GM21360 (cell line): ENCODE results near the gene XCR1.

ENCODE experiments used
- ATAC-seq: cut with Tn5 transposase; IDR thresholded peaks from one replicate; pipeline ENCODE4 v1.9.1; 2021; ENCODE audit warnings: mild to moderate bottlenecking, moderate library complexity; ENCODE audit not compliant: unreplicated experiment

Gene XCR1

DNA sequence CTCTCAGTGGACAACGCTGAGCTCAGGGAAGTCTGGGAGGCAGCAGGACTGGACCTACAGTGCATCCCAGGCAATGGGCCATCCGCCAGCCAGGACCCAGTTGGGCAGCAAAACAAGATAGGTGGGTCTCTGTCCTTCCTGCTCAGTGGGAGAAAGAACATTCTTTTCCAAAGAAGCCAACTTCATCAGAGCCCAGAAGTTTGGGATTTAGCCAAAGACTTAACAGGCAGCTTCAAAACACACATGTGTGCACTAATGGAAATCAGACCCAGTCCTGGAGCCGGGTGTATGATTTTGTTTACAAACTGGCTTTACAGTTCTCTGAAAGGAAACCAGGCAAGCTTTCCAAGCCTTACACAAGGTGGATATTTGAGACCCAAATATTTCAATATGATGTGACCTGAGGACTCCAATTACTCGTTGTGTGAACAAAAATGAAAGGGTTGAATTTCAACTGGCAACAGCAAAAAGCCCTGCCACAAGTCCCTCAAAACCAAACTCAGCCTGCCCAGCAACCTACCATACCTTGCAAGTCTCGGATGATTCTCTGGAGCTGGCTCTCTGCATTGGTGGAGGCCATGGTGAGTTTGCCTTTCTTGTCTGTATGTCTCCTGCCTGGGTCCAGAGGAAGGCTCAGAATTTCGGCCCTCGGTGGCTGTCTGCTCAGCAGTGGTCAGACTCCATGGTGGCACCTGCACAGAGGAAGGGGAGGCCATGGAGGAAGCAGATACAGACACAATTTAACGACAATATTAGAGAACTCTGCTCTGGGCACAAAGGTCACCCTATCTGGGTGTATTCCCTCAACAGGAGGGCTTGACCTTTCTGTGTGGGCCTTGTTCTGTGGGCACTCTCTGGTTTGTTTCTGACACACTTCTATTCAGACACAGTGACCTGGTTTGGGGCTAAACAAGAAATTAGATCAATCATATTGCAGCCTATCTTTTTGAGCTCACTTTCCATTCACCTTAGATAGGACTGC is 42.7 kb downstream of the XCR1 start:
- ATAC-seq = no peak

DNA sequence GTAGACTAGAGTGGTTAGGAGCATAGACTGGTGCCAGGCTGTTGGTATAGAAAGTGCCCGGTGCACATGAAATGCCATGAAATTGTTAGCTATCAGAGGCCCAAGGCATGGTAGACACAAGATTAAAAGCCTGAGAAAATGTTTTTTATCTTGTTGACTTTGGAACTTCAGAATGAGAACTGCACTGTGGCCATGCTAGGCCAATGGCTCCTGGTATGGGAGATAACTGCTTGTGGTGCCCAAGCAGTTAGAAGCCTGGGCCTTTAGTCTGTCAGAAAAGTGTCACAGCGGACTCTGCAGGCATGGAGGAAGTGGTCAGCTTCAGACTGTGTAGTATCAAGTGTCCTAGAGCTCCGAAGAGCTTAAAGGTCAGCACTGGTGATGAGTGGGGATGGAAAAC is 43.5 kb downstream of the XCR1 start:
- no peak for ATAC-seq

DNA sequence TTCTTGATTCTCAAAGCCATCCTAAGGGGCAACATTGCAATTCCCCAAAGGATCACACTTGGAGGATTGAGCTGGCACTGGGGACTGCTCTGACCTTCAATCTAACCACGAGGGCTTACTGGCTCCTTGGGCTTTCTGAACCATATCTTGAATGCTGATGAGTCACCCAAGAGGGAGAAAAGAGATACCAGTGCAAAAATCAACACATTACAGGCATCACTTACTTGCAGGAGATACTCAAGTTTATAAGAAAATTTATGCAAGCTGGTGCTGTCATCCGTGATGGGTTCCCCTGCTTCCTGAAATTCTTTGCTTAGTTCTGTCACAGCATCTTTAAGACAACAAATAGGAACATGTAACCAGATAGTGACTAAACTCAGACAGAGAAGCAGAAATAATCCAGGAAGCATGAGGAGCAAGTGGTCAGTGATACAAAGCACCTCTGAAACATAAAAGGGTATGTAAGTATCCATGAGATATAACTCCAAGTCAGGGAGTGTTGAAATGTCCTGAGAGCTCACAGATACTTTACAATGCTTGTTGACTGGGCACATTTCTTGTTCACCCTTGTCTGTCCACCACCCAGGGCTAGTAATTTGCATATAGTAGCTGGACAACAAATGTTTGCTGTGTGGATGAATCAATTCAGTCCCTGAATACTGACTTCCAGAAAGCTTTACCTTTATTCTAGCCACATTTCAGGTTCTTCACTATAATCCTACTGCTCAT is 45.8 kb downstream of the XCR1 start:
- ATAC-seq = no peak

DNA sequence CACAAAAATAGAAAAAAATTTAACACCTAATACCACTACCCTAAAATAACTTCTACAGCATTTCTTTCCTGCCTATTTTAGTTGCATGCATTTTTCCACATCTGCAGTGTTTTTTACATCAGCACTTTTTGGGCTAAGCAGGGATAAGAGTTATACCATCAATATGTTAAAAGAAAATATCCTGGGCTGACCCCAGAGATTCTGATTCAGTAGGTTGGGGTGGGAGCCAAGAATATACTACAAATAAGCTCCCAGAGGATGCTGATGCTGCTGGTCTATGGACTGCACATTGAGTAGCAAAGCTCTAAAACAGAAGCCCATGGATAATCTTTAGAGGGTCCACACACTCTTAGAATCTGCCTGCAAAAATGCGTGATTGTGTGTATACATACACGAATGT is 46.5 kb downstream of the XCR1 start:
- ATAC-seq = no peak

DNA sequence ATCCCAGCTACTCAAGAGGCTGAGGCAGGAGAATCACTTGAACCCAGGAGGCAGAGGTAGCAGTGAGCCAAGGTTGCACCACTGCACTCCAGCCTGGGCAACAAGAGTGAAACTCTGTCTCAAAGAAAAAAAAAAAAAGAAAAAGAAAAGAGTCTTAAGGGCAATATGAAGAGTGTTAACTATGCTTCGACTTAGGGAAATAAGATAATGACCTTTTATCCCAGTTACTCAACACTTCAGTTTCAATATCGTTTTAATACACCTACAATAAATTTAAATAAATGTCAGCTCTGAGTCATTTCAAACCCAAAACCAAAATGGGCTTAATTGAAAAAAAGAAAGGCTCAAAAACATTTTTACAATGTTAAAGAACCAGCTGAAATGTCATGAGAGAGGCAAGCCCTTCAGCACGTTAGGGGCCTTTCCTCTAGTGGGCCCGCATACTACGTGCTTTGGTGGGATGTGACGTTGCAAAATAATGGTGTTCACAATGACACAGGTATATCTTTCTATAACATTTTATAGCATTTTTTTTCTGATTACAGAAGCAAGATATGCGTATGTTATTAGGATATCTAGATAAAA is 47.0 kb downstream of the XCR1 start:
- no peak for ATAC-seq

DNA sequence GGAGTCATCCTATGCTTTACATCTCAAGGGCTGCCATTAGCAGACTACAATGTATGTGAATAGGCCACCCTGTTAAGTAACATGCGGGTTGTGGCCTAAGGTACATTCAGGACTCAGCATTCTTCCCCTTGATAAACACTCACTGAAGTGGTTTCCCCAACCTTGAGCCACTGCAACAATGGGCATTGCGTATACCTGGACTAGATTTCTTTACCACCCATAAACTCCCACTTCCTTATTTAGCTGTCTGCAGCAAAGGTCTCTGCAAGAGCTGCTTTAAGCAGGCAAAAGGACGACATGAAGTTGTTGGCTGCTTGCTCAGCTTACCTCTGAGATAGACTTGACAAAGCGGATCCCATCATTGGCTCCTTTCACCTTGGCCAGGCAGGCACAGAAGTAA is 47.9 kb downstream of the XCR1 start:
- ATAC-seq = no peak

DNA sequence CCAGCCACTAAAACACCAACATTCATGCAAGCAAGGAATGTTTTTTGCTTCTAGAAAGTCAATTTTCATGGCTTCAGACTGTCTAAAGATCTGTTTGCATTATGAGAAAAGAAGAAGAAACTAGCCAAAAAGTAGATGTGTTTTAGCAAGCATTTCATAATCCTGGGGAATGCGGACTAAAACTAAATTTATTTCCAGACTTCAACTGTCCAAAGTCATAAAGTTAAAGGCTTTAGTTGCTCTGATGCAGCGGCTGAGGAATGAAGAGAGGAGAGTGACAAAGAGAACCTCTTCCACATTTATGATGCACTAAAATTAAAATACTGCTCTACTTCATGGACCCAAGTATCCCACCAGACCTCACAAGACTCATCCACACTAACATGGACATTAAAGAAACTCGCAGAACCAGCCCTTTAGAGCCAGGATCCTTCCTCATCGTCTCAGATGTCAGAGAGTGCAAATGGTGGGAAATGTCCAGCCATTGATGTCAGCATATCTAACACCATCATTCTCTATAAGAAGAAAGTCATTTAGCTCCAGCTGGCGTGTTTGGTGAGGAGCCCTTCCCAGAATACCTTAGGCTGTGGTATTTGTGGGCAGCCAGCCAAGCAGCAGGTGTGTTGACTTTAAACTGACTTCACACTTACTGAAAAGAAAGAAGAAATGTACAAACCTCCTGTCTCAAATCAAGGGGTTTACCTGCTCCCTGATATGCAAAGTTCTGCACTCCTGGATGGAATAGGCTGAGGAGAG is 49.1 kb downstream of the XCR1 start:
- no peak for ATAC-seq

DNA sequence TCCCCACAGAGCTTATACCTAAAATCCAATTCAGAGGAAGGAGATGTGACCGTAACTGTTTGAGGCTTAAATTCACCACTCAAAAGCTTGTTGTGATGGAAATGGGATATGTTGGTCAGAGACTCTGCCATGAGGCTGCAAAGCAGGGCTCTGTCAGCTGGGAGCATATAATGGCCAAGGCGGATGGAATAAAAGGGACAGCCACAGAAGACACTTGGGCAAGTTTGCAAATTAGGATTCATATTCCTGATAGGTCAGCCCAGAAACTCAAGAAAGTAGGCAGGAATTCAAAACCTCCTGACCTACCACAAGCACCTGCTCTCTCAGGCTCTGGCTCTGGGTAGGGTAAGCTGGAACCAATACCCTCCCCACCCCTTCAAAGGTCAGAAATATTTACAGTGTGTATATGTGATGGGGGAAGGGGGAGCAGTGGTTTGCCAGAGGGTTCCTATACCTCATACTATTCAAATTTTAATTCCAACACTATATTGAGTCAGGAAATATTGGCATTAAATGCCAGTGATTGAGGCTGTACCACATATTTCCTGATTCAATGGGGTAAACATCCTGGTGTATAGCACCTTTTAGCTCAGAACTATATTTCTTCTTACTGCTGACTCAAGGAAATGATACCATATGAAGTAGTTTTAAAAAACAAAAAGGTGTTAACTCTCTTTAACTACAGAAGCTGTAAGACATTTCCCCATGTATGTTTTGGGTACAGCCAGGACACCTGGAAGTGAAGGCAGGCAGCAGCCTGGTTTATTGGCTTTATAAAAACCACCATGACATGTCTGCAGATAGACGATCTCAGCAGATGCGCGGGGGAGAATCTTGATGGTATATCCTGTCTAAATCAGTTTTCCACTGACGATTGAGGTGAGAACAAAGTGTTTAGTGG is 50.8 kb downstream of the XCR1 start:
- ATAC-seq = no peak

DNA sequence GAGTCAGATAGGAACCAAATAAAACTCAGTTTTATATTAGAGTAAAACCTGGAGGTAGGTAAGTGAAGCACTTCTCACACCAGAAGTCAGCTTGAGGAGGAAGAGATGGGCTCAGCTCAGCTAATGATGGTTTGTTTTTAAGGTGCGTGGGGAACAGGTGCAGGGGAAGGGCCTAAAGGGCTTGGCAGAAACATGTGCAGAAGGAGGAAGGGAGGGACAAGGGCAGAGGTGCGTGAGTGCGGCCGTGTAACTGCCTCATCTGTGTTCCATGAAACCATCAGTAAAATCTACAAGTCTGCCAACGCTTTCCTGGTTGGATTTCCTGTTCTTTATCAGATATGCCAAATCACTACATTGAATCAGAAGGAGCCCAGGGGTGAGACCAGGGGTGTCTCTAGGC is 51.6 kb downstream of the XCR1 start:
- no peak for ATAC-seq

DNA sequence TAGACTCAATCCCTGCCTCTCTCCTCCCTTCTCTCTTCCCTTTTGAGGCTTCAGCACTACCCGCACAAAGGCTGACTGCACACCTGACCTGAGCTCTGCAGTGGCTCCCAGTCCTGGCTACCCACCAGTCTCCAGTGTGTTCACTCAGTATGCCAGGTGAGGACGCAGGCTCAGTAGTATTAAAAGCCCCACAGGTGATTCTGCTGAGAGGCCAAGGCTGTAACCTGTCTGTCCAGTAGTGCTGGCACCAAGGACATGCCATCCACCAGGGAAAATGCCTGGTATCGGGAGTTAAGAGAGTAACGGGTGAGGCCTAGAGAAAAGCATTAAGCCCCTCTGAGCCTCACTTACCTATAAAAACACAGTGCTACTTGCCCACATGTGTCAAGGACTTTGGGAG is 52.6 kb downstream of the XCR1 start:
- no peak for ATAC-seq

DNA sequence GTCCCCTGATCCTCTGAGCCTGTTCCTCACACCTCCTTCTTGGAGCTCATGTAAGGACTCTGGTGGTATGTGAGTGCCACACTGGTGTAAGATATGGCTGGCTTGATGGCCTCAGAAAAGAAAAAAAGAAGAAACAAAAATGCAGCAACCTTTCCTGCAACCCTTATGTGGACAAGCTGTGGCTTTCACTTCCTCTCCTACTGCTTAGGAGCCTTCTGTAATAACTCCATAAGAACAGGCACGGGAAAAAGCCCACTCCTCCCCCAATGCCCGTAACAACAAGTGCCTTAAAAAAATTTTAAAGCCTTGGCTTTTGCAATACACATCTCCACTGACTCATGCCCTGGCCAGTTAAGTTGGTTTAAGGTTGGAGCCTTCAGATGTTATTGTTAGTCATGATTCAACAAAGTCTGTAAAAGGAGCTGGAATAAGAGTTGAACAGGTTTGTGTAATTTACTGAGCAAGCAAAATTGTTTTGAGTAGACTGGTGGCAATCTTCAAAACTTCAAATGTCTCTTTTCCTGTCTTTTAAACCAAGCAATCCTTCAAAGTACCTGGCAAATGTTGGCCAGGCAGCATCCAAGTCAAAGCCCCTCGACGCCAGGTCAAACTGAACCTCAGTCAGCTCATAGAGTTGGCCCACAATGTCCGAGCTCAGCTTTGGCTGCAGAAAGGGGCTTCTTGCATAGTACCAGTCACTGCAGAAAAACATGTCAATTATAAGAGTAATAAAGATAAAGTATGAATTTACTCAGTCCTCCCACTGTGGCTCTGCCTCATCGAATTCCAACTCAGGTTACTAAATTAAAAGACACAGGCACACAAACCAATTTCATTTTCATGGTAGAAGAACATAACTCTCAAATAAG is 54.5 kb downstream of the XCR1 start:
- no peak for ATAC-seq

DNA sequence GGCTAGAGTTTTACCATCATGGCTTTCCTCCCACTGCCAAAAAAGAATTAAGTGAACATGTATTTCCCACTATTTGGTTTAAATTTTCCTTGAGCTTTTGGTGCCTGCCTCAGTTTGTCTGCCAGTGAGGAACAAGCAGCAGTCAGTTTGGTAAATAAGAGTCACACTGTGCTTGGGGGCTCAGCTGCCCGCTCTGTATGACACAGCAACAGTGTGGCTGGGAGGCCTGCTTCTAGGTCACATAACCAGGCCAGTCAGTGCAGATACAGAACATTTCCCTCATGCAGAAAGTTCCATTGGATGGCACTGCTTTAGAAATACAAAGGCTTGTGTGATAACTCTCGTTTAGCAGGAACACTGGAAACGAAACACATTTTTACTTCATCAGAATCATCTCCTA is 57.3 kb downstream of the XCR1 start:
- no peak for ATAC-seq

DNA sequence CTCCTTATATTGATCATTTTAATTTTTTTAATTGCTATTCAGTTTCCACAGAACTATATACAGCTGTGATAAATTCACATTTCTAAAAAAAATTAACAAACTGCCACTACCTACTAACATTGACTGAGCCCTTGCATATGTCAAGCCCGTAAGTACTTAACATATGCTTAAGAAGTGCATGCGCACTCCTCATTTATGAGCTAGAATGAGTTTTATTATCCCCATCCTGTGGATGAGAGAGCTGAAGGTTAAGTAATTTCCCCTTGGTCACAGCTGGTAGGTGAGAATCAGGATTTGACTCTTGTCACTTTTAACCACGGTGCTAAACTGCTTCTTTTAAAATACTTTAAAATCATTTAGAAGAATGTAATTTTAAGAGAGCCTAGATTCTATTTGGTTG is 58.2 kb downstream of the XCR1 start:
- ATAC-seq = no peak

DNA sequence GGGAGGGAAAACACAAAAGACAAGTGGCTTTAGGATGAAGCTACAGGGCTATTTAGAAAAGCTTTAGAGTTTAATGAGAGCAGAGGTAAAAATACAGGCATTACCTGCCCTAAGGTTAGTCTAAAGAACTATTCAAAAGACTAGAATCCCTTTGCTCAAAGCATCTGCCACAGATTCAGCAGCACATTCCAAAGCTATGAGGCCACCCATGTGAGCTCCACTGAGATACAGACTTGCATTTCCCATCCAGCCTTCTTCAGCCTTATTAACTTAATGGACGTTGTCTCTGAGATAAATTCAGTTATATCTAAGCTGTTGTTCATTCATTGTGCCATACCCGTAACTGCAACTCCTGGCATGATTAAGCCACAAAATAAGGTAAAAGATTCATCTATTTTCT is 58.6 kb downstream of the XCR1 start:
- ATAC-seq = no peak

DNA sequence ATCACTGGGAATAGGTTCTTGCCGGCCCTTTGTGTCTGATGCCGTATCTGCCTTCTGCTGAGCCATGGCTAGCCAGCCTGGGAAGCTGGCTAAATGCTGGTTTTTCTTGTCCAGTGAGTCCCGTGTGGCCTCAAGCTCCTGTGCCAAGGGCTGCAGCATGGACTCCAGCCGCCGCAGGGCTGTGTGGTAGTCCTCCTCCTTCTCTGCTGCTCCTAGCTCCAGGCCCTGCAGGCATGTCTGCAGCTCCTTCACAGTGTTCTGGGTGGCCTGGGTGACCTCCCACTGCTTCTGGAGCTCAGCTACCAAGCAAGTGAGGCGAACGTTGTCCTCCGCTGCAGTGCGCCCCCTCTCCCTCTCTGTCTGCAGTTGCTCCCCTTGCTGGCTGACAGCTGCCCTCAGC is 59.1 kb downstream of the XCR1 start:
- ATAC-seq = no peak

DNA sequence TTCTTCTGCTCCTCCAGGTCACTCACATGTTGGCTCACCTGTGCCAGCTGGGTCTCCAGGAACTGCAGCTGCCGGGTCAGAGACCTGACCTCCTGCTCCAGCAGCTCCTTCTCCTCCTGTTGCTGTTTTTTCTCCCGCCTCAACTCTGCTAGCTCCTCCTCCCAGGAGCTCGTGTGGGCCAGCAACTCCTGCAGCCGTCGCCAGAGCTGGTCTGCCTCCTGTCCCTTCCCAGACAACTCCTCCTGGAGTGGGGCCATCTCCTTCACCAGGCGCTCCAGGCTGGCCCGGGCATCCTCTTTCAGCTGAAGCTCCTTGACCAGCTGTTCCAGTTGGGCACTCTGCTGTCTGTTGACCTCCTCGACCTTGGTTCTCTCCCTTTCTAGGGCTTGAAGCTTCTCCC is 59.6 kb downstream of the XCR1 start:
- ATAC-seq = no peak
